Breast epithelium (tissue), 3 donors: Measurements from ENCODE around the gene OSGIN1.

Experiments used
- CTCF ChIP-seq, 3 donors: fragments of 450-650 bp; IDR thresholded peaks; one replicate each; pipeline ENCODE4 v1.5.1; 2016 to 2017; ENCODE audit warnings: antibody characterized with exemption in 3 of 3, mild to moderate bottlenecking in 3 of 3, moderate library complexity in 3 of 3
- POLR2A ChIP-seq: fragments of 450-650 bp; IDR thresholded peaks from one replicate; pipeline ENCODE4 v1.6.1; 2016; ENCODE audit warnings: antibody characterized with exemption, mild to moderate bottlenecking, moderate library complexity

DNA sequence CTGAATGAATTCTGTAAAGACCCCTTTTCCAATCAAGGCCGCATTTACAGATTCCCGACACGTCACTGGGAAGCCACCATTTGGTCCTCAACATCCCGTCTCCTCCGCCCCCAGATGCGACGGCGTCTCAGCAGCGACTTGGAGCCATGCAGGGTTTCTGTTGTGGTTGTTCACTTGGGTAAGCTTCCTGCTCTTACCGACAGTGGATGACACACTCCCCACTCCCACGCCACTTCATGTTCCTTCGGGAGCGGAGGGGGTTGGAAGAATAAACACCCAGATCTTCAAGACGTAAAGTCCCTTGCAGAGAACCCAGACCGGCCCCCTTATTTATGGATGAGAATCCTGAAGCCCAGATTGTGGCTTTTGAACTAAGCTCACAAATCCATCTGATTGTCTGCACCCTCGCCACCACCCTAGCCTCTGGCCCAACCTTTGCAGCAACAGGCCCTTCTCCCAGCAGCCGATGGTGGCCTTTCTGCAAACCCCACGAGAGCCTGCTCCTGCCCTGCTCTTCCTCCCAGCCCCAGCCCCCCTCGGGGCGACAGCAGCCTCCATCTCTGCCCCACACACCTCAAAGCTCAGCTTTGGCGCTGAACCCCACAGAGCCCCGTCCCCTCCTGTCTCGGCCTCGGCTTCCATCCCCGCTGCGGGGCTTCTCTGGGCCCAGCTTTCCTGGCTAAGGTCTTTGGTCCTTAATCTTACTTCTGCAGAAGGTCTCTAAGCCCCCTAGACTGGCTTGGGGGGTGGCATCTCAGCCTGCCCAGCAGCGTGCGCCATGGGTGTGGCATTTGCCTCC lies 19.0 kb upstream of the OSGIN1 start:
- TF ChIP-seq CTCF (IDR thresholded peaks at IDR 0.05) (no peak), POLR2A (no peak)
